NB4 (cell line): ENCODE data around the gene NXT1.

Experiments used
- POLR2A ChIP-seq: IDR thresholded peaks from 2 replicates; pipeline ENCODE4 v1.6.1; 2011; ENCODE audit warnings: mild to moderate bottlenecking; ENCODE audit not compliant: insufficient read length; ENCODE audit errors: extremely low read depth
- TF ChIP-seq, protein P1 (sequence below): IDR thresholded peaks from one replicate; pipeline ENCODE4 v1.5.1; 2012; ENCODE audit warnings: low read depth, low read length

GRCh38 chr20:23305098-23305497 lies 45.5 kb upstream of the NXT1 start:
- TF ChIP-seq, protein P1, sequence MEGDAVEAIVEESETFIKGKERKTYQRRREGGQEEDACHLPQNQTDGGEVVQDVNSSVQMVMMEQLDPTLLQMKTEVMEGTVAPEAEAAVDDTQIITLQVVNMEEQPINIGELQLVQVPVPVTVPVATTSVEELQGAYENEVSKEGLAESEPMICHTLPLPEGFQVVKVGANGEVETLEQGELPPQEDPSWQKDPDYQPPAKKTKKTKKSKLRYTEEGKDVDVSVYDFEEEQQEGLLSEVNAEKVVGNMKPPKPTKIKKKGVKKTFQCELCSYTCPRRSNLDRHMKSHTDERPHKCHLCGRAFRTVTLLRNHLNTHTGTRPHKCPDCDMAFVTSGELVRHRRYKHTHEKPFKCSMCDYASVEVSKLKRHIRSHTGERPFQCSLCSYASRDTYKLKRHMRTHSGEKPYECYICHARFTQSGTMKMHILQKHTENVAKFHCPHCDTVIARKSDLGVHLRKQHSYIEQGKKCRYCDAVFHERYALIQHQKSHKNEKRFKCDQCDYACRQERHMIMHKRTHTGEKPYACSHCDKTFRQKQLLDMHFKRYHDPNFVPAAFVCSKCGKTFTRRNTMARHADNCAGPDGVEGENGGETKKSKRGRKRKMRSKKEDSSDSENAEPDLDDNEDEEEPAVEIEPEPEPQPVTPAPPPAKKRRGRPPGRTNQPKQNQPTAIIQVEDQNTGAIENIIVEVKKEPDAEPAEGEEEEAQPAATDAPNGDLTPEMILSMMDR, result no peak
- no peak for TF ChIP-seq POLR2A
